IPS-15b (cell line): Measurements from ENCODE around the gene TMEM204.

Experiments
- H3K27me3 ChIP-seq: one replicate; pipeline ENCODE4 v1.6.1; 2013; ENCODE audit warnings: low read length; ENCODE audit not compliant: control insufficient read depth, insufficient read depth
- H3K36me3 ChIP-seq: one replicate; pipeline ENCODE4 v1.6.1; 2013; ENCODE audit warnings: low read length; ENCODE audit not compliant: control insufficient read depth, insufficient read depth
- H3K4me1 ChIP-seq: one replicate; pipeline ENCODE4 v1.6.1; 2013; ENCODE audit warnings: mild to moderate bottlenecking, low read length; ENCODE audit not compliant: control insufficient read depth, insufficient read depth
- H3K4me3 ChIP-seq: one replicate; pipeline ENCODE4 v1.5.1; 2013; ENCODE audit warnings: low read depth, low read length
- H3K9ac ChIP-seq: one replicate; pipeline ENCODE4 v1.6.1; 2013; ENCODE audit warnings: low read depth, mild to moderate bottlenecking, low read length
- H3K9me3 ChIP-seq: one replicate; pipeline ENCODE4 v1.6.1; 2013; ENCODE audit warnings: mild to moderate bottlenecking, low read length; ENCODE audit not compliant: control insufficient read depth, insufficient read depth

TMEM204 gene

GRCh38 chr16:1559446-1559975, 26.0 kb downstream of the TMEM204 start:
- no peaks in the 10 kb centered on the region for H3K27me3 ChIP-seq
- H3K4me3 ChIP-seq = no peak overlapping the region
- no peaks in the 10 kb centered on the region for H3K9me3 ChIP-seq
- H3K4me1 ChIP-seq = no peaks in the 10 kb centered on the region
- peaks cover 10% of the 10 kb centered on the region for H3K36me3 ChIP-seq
- no peak overlapping the region for H3K9ac ChIP-seq

GRCh38 chr16:1560153-1560552, 26.7 kb downstream of the TMEM204 start:
- H3K9me3 ChIP-seq = no peaks in the 10 kb centered on the region

GRCh38 chr16:1560866-1561265, 27.4 kb downstream of the TMEM204 start:
- H3K4me3 ChIP-seq = no peak overlapping the region
- H3K27me3 ChIP-seq = no peaks in the 10 kb centered on the region
- no peaks in the 10 kb centered on the region for H3K4me1 ChIP-seq
- H3K9ac ChIP-seq = no peak overlapping the region
- H3K9me3 ChIP-seq = no peaks in the 10 kb centered on the region
- H3K36me3 ChIP-seq = peaks cover 10% of the 10 kb centered on the region

More at GRCh38 chr16:1560153-1560552, 26.7 kb downstream of the TMEM204 start:
- H3K4me1 ChIP-seq = no peaks in the 10 kb centered on the region
- H3K27me3 ChIP-seq = no peaks in the 10 kb centered on the region
- H3K9ac ChIP-seq = no peak overlapping the region
- peaks cover 10% of the 10 kb centered on the region for H3K36me3 ChIP-seq
- H3K4me3 ChIP-seq = no peak overlapping the region

- H3K9me3 ChIP-seq = no peaks in the 10 kb centered on the region
- H3K4me1 ChIP-seq = no peaks in the 10 kb centered on the region
- H3K4me3 ChIP-seq = no peak overlapping the region
- peaks cover 10% of the 10 kb centered on the region for H3K36me3 ChIP-seq
- H3K9ac ChIP-seq = no peak overlapping the region
- no peaks in the 10 kb centered on the region for H3K27me3 ChIP-seq
Observed at GRCh38 chr16:1561266-1561665, 27.8 kb downstream of the TMEM204 start.

- Histone ChIP-seq H3K36me3 (peaks cover 10% of the 10 kb centered on the region), H3K9ac (no peak overlapping the region), H3K4me1 (no peaks in the 10 kb centered on the region), H3K9me3 (no peaks in the 10 kb centered on the region), H3K27me3 (no peaks in the 10 kb centered on the region), H3K4me3 (no peak overlapping the region)
Observed at GRCh38 chr16:1561836-1562235, 28.4 kb downstream of the TMEM204 start.

- Histone ChIP-seq H3K27me3 (no peaks in the 10 kb centered on the region), H3K36me3 (peaks cover 7% of the 10 kb centered on the region), H3K4me3 (no peak overlapping the region), H3K9me3 (no peaks in the 10 kb centered on the region), H3K9ac (no peak overlapping the region), H3K4me1 (no peaks in the 10 kb centered on the region)
Observed at GRCh38 chr16:1563786-1564185, 30.3 kb downstream of the TMEM204 start.

- H3K36me3 ChIP-seq = peaks cover 7% of the 10 kb centered on the region
Observed at GRCh38 chr16:1564325-1564724, 30.9 kb downstream of the TMEM204 start.

GRCh38 chr16:1565083-1565805, 31.8 kb downstream of the TMEM204 start:
- H3K4me1 ChIP-seq = no peaks in the 10 kb centered on the region

More at GRCh38 chr16:1564325-1564724, 30.9 kb downstream of the TMEM204 start:
- Histone ChIP-seq H3K4me3 (no peak overlapping the region), H3K27me3 (no peaks in the 10 kb centered on the region), H3K4me1 (no peaks in the 10 kb centered on the region), H3K9me3 (no peaks in the 10 kb centered on the region), H3K9ac (no peak overlapping the region)

GRCh38 chr16:1567988-1568387, 34.5 kb downstream of the TMEM204 start:
- Histone ChIP-seq H3K4me3 (no peak overlapping the region), H3K9ac (no peak overlapping the region), H3K4me1 (no peaks in the 10 kb centered on the region), H3K36me3 (no peaks in the 10 kb centered on the region), H3K9me3 (no peaks in the 10 kb centered on the region), H3K27me3 (no peaks in the 10 kb centered on the region)

More at GRCh38 chr16:1565083-1565805, 31.8 kb downstream of the TMEM204 start:
- Histone ChIP-seq H3K36me3 (peaks cover 1% of the 10 kb centered on the region), H3K9ac (no peak overlapping the region), H3K27me3 (no peaks in the 10 kb centered on the region), H3K4me3 (no peak overlapping the region), H3K9me3 (no peaks in the 10 kb centered on the region)

GRCh38 chr16:1571012-1571671, 37.7 kb downstream of the TMEM204 start:
- Histone ChIP-seq H3K36me3 (no peaks in the 10 kb centered on the region), H3K9me3 (no peaks in the 10 kb centered on the region), H3K4me1 (no peaks in the 10 kb centered on the region), H3K4me3 (no peak overlapping the region), H3K9ac (no peak overlapping the region), H3K27me3 (no peaks in the 10 kb centered on the region)

GRCh38 chr16:1572673-1573072, 39.2 kb downstream of the TMEM204 start:
- Histone ChIP-seq H3K4me3 (no peak overlapping the region), H3K9ac (no peak overlapping the region), H3K4me1 (no peaks in the 10 kb centered on the region), H3K27me3 (no peaks in the 10 kb centered on the region), H3K36me3 (no peaks in the 10 kb centered on the region), H3K9me3 (no peaks in the 10 kb centered on the region)

- Histone ChIP-seq H3K36me3 (no peaks in the 10 kb centered on the region), H3K4me1 (no peaks in the 10 kb centered on the region), H3K27me3 (no peaks in the 10 kb centered on the region), H3K4me3 (no peak overlapping the region), H3K9me3 (no peaks in the 10 kb centered on the region), H3K9ac (no peak overlapping the region)
Observed at GRCh38 chr16:1573301-1573700, 39.8 kb downstream of the TMEM204 start.
